ENCODE results near the gene NAP1L4.

DNA sequence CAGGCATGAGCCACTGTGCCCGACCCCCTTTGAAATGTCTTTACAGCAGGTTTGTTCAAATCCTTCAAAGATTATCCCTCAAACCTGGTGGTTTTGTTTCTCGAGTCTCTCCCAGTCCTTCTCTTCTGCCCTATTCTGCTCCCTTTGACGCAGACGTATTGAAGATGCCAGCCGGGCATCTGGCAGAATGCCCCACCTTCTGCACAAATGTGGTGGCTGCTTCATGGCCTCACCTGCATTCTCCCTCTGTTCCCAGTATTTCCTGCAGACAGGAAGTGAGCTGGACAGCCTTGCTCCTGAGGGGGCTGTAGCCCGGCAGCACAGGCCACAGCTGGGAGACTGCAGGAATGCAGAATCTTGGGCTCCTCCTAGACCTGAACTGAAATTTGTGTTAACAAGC, 4.8 kb upstream of the NAP1L4 start:
- TF ChIP-seq, protein P1, sequence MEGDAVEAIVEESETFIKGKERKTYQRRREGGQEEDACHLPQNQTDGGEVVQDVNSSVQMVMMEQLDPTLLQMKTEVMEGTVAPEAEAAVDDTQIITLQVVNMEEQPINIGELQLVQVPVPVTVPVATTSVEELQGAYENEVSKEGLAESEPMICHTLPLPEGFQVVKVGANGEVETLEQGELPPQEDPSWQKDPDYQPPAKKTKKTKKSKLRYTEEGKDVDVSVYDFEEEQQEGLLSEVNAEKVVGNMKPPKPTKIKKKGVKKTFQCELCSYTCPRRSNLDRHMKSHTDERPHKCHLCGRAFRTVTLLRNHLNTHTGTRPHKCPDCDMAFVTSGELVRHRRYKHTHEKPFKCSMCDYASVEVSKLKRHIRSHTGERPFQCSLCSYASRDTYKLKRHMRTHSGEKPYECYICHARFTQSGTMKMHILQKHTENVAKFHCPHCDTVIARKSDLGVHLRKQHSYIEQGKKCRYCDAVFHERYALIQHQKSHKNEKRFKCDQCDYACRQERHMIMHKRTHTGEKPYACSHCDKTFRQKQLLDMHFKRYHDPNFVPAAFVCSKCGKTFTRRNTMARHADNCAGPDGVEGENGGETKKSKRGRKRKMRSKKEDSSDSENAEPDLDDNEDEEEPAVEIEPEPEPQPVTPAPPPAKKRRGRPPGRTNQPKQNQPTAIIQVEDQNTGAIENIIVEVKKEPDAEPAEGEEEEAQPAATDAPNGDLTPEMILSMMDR (IDR thresholded peaks at IDR 0.05; ENCODE audit: low read length), result no peak
- no peak for TF ChIP-seq EZH2phosphoT487 (IDR thresholded peaks at IDR 0.05; ENCODE audit: low read length)
